Right lobe of liver (tissue), 6 donors: ENCODE results near the gene PDK2. TPM values are rescaled to one million over a fixed set of nuclear protein-coding genes. Genes with fewer than 3 reads are reported as not detected.

Experiments used
- ATAC-seq, 4 donors: fragments of 200-7000 bp; cut with Tn5 transposase; one replicate each; pipeline ENCODE4 v1.9.1; 2020; ENCODE audit warnings: mild to moderate bottlenecking in 4 of 4, moderate library complexity in 4 of 4
- DNase-seq, 3 donors: peaks; one replicate each; pipeline ENCODE4 v3.0.0-alpha.2; 2020
- H3K27ac ChIP-seq, 3 donors: fragments of 200-600 bp; one replicate each; pipeline ENCODE4 v1.8.0; 2022
- H3K27me3 ChIP-seq, 2 donors: fragments of 200-600 bp; one replicate each; pipeline ENCODE4 v1.8.0; 2022
- H3K36me3 ChIP-seq, 4 donors: fragments of 200-600 bp; sonication (generic) in 1 of 4; one replicate each; pipeline versions ENCODE4 v1.5.1 to v1.8.0; 2017 to 2022; ENCODE audit warnings: control low read depth in 1 of 4
- H3K4me1 ChIP-seq, 4 donors: fragments of 200-600 bp; sonication (generic) in 1 of 4; one replicate each; pipeline versions ENCODE4 v1.5.1 to v1.8.0; 2017 to 2022; ENCODE audit warnings: control low read depth in 1 of 4
- H3K4me3 ChIP-seq, 3 donors: fragments of 200-600 bp; one replicate each; pipeline ENCODE4 v1.8.0; 2022
- H3K9me3 ChIP-seq, 4 donors: fragments of 200-600 bp; sonication (generic) in 1 of 4; one replicate each; pipeline versions ENCODE4 v1.5.1 to v1.8.0; 2017 to 2022; ENCODE audit warnings: control low read depth in 1 of 4
- POLR2A ChIP-seq: fragments of 450-650 bp; IDR thresholded peaks from one replicate; pipeline ENCODE4 v1.6.1; 2017; ENCODE audit warnings: antibody characterized with exemption, mild to moderate bottlenecking
- WGBS: methylation state at CpG from one replicate; pipeline ENCODE4 v1.1.6; 2018; ENCODE audit warnings: low coverage, low lambda C conversion rate; ENCODE audit not compliant: insufficient coverage; ENCODE audit errors: missing lambda C conversion rate; 5-methylcytosine and 5-hydroxymethylcytosine counted together
- intact Hi-C, 2 donors: fragments of 100-400 bp; cut with DNase I; formaldehyde crosslinking; loops; one replicate each; pipeline versions ENCODE4 v1.11.2 to v1.14.1; 2022
- total RNA-seq, 6 experiments: library from RNA; depleted of rRNA in 2 of 6; stranded (reverse); fragments of >200 nt in 2 of 6; fragmentation: NEBNext Ultra II Directional in 3 of 6; extraction: Animal tissue kit (Norgen Biotek cat#: 25700) in 3 of 6; gene quantifications; one replicate each; pipeline versions ENCODE4 v1.1.0 to v1.2.4, GENCODE V29; 2016 to 2023
- TF ChIP-seq, protein P1 (sequence below), 4 donors: fragments of 200-600 bp in 3 of 4; fragments of 450-650 bp in 1 of 4; IDR thresholded peaks; one replicate each; pipeline versions ENCODE4 v1.5.1 to v1.8.0; 2016 to 2022; ENCODE audit warnings: antibody characterized with exemption in 4 of 4, mild to moderate bottlenecking in 2 of 4
- donor health status: DM: no; HTN: yes; CAD: no.
- donor health status: DM: no; HTN: no; CAD: no.
- donor health status: DM: no; HTN: no; CAD: no.
- donor health status: DM: no; HTN: yes; CAD: no.
- donor health status: DM: no; HTN: yes; CAD: no.

PDK2 gene
- total RNA-seq, 6 experiments from 2014 or later: 25.0 to 58.0 (median 44.8) TPM

- Histone ChIP-seq H3K27me3 (no peaks in the 10 kb centered on the region), H3K27ac (peak overlapping the region in 2 of 3 donors; percentile 21 to 87), H3K36me3 (peaks cover 0 to 22% (median 4%) of the 10 kb centered on the region in 4 donors), H3K4me1 (peaks cover 0 to 68% (median 18%) of the 10 kb centered on the region in 4 donors), H3K9me3 (no peaks in the 10 kb centered on the region), H3K4me3 (peak overlapping the region in 1 of 3 donors; percentile 74)
- WGBS: 30% methylated on average over 2 of the region's 16 CpGs
- ATAC-seq (peak; percentile 46 to 67 (median 58)), DNase-seq (peak; percentile 70 to 96 (median 94))
- intact Hi-C loops: no loop called here
- TF ChIP-seq POLR2A: no peak
- TF ChIP-seq, protein P1, sequence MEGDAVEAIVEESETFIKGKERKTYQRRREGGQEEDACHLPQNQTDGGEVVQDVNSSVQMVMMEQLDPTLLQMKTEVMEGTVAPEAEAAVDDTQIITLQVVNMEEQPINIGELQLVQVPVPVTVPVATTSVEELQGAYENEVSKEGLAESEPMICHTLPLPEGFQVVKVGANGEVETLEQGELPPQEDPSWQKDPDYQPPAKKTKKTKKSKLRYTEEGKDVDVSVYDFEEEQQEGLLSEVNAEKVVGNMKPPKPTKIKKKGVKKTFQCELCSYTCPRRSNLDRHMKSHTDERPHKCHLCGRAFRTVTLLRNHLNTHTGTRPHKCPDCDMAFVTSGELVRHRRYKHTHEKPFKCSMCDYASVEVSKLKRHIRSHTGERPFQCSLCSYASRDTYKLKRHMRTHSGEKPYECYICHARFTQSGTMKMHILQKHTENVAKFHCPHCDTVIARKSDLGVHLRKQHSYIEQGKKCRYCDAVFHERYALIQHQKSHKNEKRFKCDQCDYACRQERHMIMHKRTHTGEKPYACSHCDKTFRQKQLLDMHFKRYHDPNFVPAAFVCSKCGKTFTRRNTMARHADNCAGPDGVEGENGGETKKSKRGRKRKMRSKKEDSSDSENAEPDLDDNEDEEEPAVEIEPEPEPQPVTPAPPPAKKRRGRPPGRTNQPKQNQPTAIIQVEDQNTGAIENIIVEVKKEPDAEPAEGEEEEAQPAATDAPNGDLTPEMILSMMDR (IDR thresholded peaks at IDR 0.05): no peak
Measured at GRCh38 chr17:50144845-50145531, 49.8 kb downstream of the PDK2 start.

GRCh38 chr17:50145532-50146229 is 50.5 kb downstream of the PDK2 start:
- peaks cover 0 to 18% (median 4%) of the 10 kb centered on the region in 4 donors for H3K36me3 ChIP-seq
- peak overlapping the region in 1 of 3 donors; percentile 74 for H3K4me3 ChIP-seq
- H3K27me3 ChIP-seq: no peaks in the 10 kb centered on the region
- H3K9me3 ChIP-seq: no peaks in the 10 kb centered on the region
- DNase-seq (no peak), ATAC-seq (no peak)
- intact Hi-C loops: no loop called here
- peak overlapping the region in 2 of 3 donors; percentile 21 to 87 for H3K27ac ChIP-seq
- TF ChIP-seq, protein P1 (IDR thresholded peaks at IDR 0.05): no peak
- TF ChIP-seq POLR2A: no peak
- H3K4me1 ChIP-seq: peaks cover 0 to 62% (median 18%) of the 10 kb centered on the region in 4 donors
- WGBS: 44% methylated on average over 5 of the region's 11 CpGs

GRCh38 chr17:50146230-50146926 is 51.2 kb downstream of the PDK2 start:
- Histone ChIP-seq H3K36me3 (peaks cover 0 to 12% (median 4%) of the 10 kb centered on the region in 4 donors), H3K4me3 (peak overlapping the region; percentile 72 to 82 (median 74)), H3K27ac (peak overlapping the region in 2 of 3 donors; percentile 72 to 87), H3K4me1 (peaks cover 0 to 65% (median 19%) of the 10 kb centered on the region in 4 donors), H3K27me3 (no peaks in the 10 kb centered on the region), H3K9me3 (no peaks in the 10 kb centered on the region)
- DNase-seq (peak in 2 of 3 donors; percentile 70 to 79), ATAC-seq (peak in 1 of 4 donors; percentile 0)
- no CpG with 5 or more reads among the region's 10 CpGs for WGBS
- intact Hi-C loops: no loop called here
- TF ChIP-seq, protein P1 (IDR thresholded peaks at IDR 0.05): peak in 1 of 4 donors; percentile 10
- no peak for TF ChIP-seq POLR2A

GRCh38 chr17:50146927-50147665 is 51.9 kb downstream of the PDK2 start:
- ATAC-seq (peak in 3 of 4 donors; percentile 6 to 13 (median 9)), DNase-seq (peak in 2 of 3 donors; percentile 71 to 75)
- peak overlapping the region; percentile 72 to 89 (median 87) for H3K27ac ChIP-seq
- no peaks in the 10 kb centered on the region for H3K27me3 ChIP-seq
- peaks cover 0 to 66% (median 22%) of the 10 kb centered on the region in 4 donors for H3K4me1 ChIP-seq
- 8% methylated on average over 6 of the region's 15 CpGs for WGBS
- no peak for TF ChIP-seq POLR2A
- TF ChIP-seq, protein P1 (IDR thresholded peaks at IDR 0.05): no peak
- H3K36me3 ChIP-seq: peaks cover 0 to 7% (median 2%) of the 10 kb centered on the region in 4 donors
- H3K4me3 ChIP-seq: peak overlapping the region; percentile 72 to 82 (median 74)
- intact Hi-C loops: no loop called here
- no peaks in the 10 kb centered on the region for H3K9me3 ChIP-seq
